Measurements from ENCODE around the gene ACTN4. TPM values are rescaled to one million over a fixed set of nuclear protein-coding genes. Genes with fewer than 3 reads are reported as not detected.

ACTN4 gene
- total and polyA plus RNA-seq, 2 of the 4 experiments (the other 2 are of a cell fraction), result 541 to 659 TPM

DNA sequence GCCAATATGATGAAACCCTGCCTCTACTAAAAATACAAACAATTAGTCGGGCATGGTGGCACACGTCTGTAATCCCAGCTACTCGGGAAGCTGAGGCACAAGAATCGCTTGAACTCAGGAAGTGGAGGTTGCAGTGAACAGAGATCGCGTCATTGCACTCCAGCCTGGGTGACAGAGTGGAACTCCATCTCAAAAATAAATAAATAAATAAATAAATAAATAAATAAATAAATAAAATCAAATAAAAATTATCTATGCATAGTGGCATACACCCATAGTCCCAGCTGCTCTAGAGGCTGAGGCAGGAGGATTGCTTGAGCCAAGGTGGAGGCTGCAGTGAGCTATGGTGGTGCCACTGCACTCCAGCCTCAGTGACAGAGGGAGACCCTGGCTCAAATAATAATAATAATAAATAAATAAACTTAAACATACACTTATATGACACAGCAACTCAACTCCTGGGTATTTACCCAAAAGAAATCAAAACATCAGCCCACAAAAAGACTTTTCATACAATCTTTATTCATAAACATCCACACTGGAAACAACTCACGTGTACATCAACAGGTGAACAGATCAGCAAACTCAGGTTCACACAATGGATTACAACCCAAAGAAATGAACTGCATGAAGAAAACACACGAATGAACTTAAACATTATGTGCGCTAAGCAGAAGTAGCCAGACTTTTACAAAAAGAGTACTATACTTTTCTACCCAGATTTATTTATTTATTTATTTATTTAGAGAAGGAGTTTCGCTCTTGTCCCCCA lies 119.0 kb downstream of the ACTN4 start:
- H2AFZ ChIP-seq (replicated peaks; ENCODE audit: low read length, poor library complexity), result no peak overlapping the region
- no peak overlapping the region for H2BK120ac ChIP-seq (ENCODE audit: low read depth, low read length)
- TF ChIP-seq POLR2A (IDR thresholded peaks at IDR 0.05; ENCODE audit: low read depth, low read length) (no peak), NFE2L2 (IDR thresholded peaks at IDR 0.05; ENCODE audit: low read depth, low read length) (no peak), FOS (IDR thresholded peaks at IDR 0.05; ENCODE audit: low read depth, low read length) (no peak), RFX5 (IDR thresholded peaks at IDR 0.05; ENCODE audit: low read depth, low read length) (no peak)
- ChIA-PET POLR2A (ENCODE audit: unreplicated experiment) (no interaction called here), CTCF (interaction anchor here (0.5 kb wide), 1 partner anchor 143 kb away, joined by 3 read pairs; no protein-coding TSS in a partner anchor)
- no peak overlapping the region for H4K5ac ChIP-seq (ENCODE audit: low read depth, low read length)
- ATAC-seq (ENCODE audit: low read depth), result no peak
- WGBS, 2 experiments (ENCODE audit: extremely low coverage in 2 of 2, insufficient read length in 1 of 2), result no CpG with 5 or more reads among the region's 10 CpGs
- no peak overlapping the region for H2BK15ac ChIP-seq (ENCODE audit: low read depth, low read length)
- no peak for DNase-seq
- H4K91ac ChIP-seq (ENCODE audit: insufficient read depth, low read depth, low read length), result no peak overlapping the region
- no peak overlapping the region for H3K4me2 ChIP-seq (ENCODE audit: low read depth, low read length)
- no peak overlapping the region for H2BK5ac ChIP-seq (ENCODE audit: low read depth, low read length, poor library complexity, severe bottlenecking)
- no peaks in the 10 kb centered on the region for H3K9me1 ChIP-seq (ENCODE audit: insufficient read depth, low read length)
- H3K36me3 ChIP-seq (ENCODE audit: control insufficient read depth, insufficient read depth, low read length), result no peaks in the 10 kb centered on the region
- H3K14ac ChIP-seq (replicated peaks; ENCODE audit: low read depth, low read length), result no peak overlapping the region
- in situ Hi-C loops (cut with MboI; ENCODE audit: low sequenced_read_pairs), result no loop called here
- no peaks in the 10 kb centered on the region for H3K9me3 ChIP-seq (ENCODE audit: control insufficient read depth, insufficient read depth, low read length)
- no peaks in the 10 kb centered on the region for H3K4me1 ChIP-seq (ENCODE audit: control insufficient read depth, insufficient read depth, low read length)
- no peak overlapping the region for H3K56ac ChIP-seq (ENCODE audit: extremely low read depth, insufficient read depth, low read length)
- no peaks in the 10 kb centered on the region for H3K27me3 ChIP-seq (ENCODE audit: control insufficient read depth, insufficient read depth, low read length)
- no peak overlapping the region for H2AK9ac ChIP-seq (replicated peaks; ENCODE audit: low read depth, low read length, poor library complexity)
- H3K23ac ChIP-seq (ENCODE audit: low read depth, low read length), result no peak overlapping the region
- H3K18ac ChIP-seq (ENCODE audit: low read depth, low read length), result no peak overlapping the region
- no peak overlapping the region for H2BK20ac ChIP-seq (ENCODE audit: low read depth, low read length)
- no peak overlapping the region for H3K4ac ChIP-seq (ENCODE audit: low read depth, low read length)
- H3K79me1 ChIP-seq (ENCODE audit: low read depth in 1 of 2, low read length in 2 of 2), result no peaks in the 10 kb centered on the region
- intact Hi-C loops (cut with micrococcal nuclease), result no loop called here
- no peaks in the 10 kb centered on the region for H4K20me1 ChIP-seq (ENCODE audit: insufficient read depth, low read length)
- no peak overlapping the region for H3K27ac ChIP-seq (ENCODE audit: insufficient read depth, low read length)
- H3K4me3 ChIP-seq (ENCODE audit: insufficient read depth, low read depth, low read length), result no peak overlapping the region
- no peak overlapping the region for H2AK5ac ChIP-seq (ENCODE audit: low read depth, low read length)
- dilution Hi-C loops (cut with HindIII; ENCODE audit: low sequenced_read_pairs, unreplicated experiment), result no loop called here
- no TSS peak for BruUV-seq (replicated peaks)
- H3K9ac ChIP-seq (ENCODE audit: low read depth, low read length), result no peak overlapping the region
- no peak overlapping the region for H4K8ac ChIP-seq (ENCODE audit: low read depth in 2 of 2, low read length in 2 of 2)

All from IMR-90 (cell line).